ENCODE measurements around the gene KIF16B.

The KIF16B gene

DNA sequence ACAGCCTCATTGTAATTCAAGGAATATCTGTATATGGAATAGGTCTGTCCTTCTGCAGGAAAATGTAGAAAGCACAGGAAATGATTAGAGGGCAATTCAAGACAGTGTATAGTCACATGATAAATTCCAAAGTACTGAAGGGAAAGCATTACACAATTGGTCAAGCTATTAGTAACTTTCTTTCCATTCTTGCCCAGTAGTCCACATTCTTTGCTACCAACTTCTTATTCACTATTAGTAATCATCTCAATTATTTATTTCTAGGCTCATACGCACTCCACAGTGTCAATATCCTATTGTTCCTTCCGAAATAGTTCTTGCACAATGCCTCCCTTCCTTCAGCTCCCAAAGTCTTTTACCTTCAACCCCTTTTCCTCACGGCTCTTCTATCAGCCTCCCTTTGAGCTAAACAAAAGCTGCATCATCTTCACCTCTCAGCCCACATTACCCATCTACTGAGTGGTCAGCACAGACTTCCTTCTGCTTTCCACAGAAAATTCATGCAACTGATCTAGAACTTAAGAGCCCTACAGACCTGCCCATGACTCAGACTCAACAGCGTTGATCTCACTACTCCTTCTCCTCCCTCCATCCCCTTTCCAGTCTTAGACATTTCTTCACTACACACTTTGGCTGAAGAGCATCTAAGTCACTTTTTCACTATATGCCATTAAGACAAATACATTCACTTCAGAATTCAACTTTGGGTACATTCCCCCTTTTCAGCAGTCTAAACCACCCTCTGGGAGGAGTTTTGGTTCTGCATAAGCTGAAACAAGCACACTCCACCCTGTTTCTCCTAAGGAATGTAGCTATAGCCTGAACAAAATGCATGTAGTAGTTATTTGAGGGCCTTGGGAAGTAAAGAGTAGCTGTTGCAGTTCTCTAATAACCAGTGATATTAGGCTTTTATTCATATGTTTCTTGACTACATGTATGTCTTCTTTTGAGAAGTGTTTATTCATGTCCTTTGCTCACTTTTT lies 157.9 kb downstream of the KIF16B start:
- DNase-seq (no peak), ATAC-seq (ENCODE audit: insufficient read depth, low read depth) (no peak)
- TF ChIP-seq, protein P1, sequence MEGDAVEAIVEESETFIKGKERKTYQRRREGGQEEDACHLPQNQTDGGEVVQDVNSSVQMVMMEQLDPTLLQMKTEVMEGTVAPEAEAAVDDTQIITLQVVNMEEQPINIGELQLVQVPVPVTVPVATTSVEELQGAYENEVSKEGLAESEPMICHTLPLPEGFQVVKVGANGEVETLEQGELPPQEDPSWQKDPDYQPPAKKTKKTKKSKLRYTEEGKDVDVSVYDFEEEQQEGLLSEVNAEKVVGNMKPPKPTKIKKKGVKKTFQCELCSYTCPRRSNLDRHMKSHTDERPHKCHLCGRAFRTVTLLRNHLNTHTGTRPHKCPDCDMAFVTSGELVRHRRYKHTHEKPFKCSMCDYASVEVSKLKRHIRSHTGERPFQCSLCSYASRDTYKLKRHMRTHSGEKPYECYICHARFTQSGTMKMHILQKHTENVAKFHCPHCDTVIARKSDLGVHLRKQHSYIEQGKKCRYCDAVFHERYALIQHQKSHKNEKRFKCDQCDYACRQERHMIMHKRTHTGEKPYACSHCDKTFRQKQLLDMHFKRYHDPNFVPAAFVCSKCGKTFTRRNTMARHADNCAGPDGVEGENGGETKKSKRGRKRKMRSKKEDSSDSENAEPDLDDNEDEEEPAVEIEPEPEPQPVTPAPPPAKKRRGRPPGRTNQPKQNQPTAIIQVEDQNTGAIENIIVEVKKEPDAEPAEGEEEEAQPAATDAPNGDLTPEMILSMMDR (IDR thresholded peaks at IDR 0.05; ENCODE audit: borderline replicate concordance, extremely low read depth, low read length, poor library complexity, severe bottlenecking), result no peak
- TF ChIP-seq EZH2 (IDR thresholded peaks at IDR 0.05; ENCODE audit: borderline replicate concordance, low read depth, low read length, severe bottlenecking), result no peak
- Histone ChIP-seq H3K36me3 (ENCODE audit: insufficient read depth, low read length) (no peaks in the 10 kb centered on the region), H3K27me3 (ENCODE audit: insufficient read depth, low read length, poor library complexity) (no peaks in the 10 kb centered on the region), H3K4me2 (ENCODE audit: insufficient read depth, low read length) (no peak overlapping the region), H3K9me3 (ENCODE audit: insufficient read depth, low read length, severe bottlenecking) (no peaks in the 10 kb centered on the region), H2AFZ (ENCODE audit: low read depth, low read length) (no peak overlapping the region), H3K4me1 (ENCODE audit: insufficient read depth, low read length) (no peaks in the 10 kb centered on the region), H3K4me3 (ENCODE audit: low read depth in 1 of 2, low read length in 2 of 2) (no peak overlapping the region), H4K20me1 (ENCODE audit: insufficient read depth, low read length) (no peaks in the 10 kb centered on the region), H3K79me2 (ENCODE audit: insufficient read depth, low read length) (no peaks in the 10 kb centered on the region), H3K27ac (ENCODE audit: low read length) (no peak overlapping the region), H3K9ac (ENCODE audit: low read depth, low read length) (no peak overlapping the region)

DNA sequence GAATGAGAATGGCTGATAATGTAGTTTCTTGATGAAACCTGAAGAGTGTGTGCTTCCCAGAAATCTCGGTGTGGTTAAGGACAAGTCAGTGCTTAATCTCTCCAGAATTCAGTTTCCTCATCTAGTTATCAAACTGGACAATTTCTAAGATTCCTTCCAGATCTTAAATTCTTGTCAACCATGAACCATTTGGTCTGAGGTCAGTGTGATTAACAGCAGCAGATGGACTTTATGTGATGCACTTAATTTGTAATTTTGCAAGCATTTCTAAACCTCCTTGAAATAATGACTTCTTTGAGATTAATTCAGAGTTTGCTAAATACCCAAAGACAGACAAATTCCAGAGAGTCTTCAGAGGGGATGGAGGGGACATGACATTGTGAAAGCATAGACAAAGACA lies 160.3 kb downstream of the KIF16B start:
- ATAC-seq (ENCODE audit: insufficient read depth, low read depth) (no peak), DNase-seq (no peak)
- Histone ChIP-seq H3K4me2 (ENCODE audit: insufficient read depth, low read length) (no peak overlapping the region), H3K9ac (ENCODE audit: low read depth, low read length) (no peak overlapping the region), H3K4me3 (ENCODE audit: low read depth in 1 of 2, low read length in 2 of 2) (no peak overlapping the region), H2AFZ (ENCODE audit: low read depth, low read length) (no peak overlapping the region), H3K36me3 (ENCODE audit: insufficient read depth, low read length) (no peaks in the 10 kb centered on the region), H3K27ac (ENCODE audit: low read length) (no peak overlapping the region), H4K20me1 (ENCODE audit: insufficient read depth, low read length) (no peaks in the 10 kb centered on the region), H3K79me2 (ENCODE audit: insufficient read depth, low read length) (no peaks in the 10 kb centered on the region), H3K9me3 (ENCODE audit: insufficient read depth, low read length, severe bottlenecking) (no peaks in the 10 kb centered on the region), H3K4me1 (ENCODE audit: insufficient read depth, low read length) (no peaks in the 10 kb centered on the region), H3K27me3 (ENCODE audit: insufficient read depth, low read length, poor library complexity) (no peaks in the 10 kb centered on the region)
- no peak for TF ChIP-seq EZH2 (IDR thresholded peaks at IDR 0.05; ENCODE audit: borderline replicate concordance, low read depth, low read length, severe bottlenecking)
- TF ChIP-seq, protein P1 (IDR thresholded peaks at IDR 0.05; ENCODE audit: borderline replicate concordance, extremely low read depth, low read length, poor library complexity, severe bottlenecking), result no peak

DNA sequence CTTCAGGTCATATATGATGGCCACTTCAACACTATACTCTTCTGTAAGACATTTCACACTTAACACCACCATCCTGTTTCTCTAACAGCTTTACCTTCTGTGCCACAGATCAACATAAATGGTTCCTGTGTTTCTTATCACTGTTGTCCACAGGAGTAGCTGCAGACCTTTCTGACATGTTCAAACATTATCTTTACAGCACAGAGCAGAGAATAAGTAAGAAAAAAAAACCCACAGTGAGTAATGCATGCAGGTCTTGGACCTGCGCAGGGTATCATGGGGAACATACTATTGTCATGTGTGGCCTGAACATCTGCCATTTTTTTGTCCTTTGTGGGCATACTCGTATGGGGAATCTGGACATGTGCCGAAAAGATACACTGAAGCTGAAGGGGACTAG lies 161.9 kb downstream of the KIF16B start:
- no peaks in the 10 kb centered on the region for H3K79me2 ChIP-seq (ENCODE audit: insufficient read depth, low read length)
- no peaks in the 10 kb centered on the region for H3K27me3 ChIP-seq (ENCODE audit: insufficient read depth, low read length, poor library complexity)
- H3K4me1 ChIP-seq (ENCODE audit: insufficient read depth, low read length), result no peaks in the 10 kb centered on the region
- H3K9ac ChIP-seq (ENCODE audit: low read depth, low read length), result no peak overlapping the region
- no peaks in the 10 kb centered on the region for H3K36me3 ChIP-seq (ENCODE audit: insufficient read depth, low read length)
- DNase-seq (no peak), ATAC-seq (ENCODE audit: insufficient read depth, low read depth) (no peak)
- no peak overlapping the region for H3K27ac ChIP-seq (ENCODE audit: low read length)
- H2AFZ ChIP-seq (ENCODE audit: low read depth, low read length), result no peak overlapping the region
- no peak for TF ChIP-seq EZH2 (IDR thresholded peaks at IDR 0.05; ENCODE audit: borderline replicate concordance, low read depth, low read length, severe bottlenecking)
- TF ChIP-seq, protein P1 (IDR thresholded peaks at IDR 0.05; ENCODE audit: borderline replicate concordance, extremely low read depth, low read length, poor library complexity, severe bottlenecking), result no peak
- H3K4me2 ChIP-seq (ENCODE audit: insufficient read depth, low read length), result no peak overlapping the region
- no peaks in the 10 kb centered on the region for H3K9me3 ChIP-seq (ENCODE audit: insufficient read depth, low read length, severe bottlenecking)
- no peaks in the 10 kb centered on the region for H4K20me1 ChIP-seq (ENCODE audit: insufficient read depth, low read length)
- H3K4me3 ChIP-seq (ENCODE audit: low read depth in 1 of 2, low read length in 2 of 2), result no peak overlapping the region

Measured in DND-41 (cell line).